RWPE1 (cell line): ENCODE data around the gene PCED1B.

Experiments used
- CTCF ChIA-PET: fragments of 350-600 bp; sonication (Branson Sonifier 250); formaldehyde crosslinking; extraction: SDS; loops from one replicate; lab custom pipeline; 2021; lab: Yijun Ruan, JAX
- POLR2A ChIA-PET: fragments of 400-600 bp; formaldehyde crosslinking; extraction: SDS; loops from one replicate; lab custom pipeline; 2020; ENCODE audit warnings: antibody characterized with exemption; ENCODE audit not compliant: low non-redundant PET; lab: Yijun Ruan, JAX
- DNase-seq: peaks from one replicate; pipeline ENCODE4 v3.0.0; 2012; ENCODE audit warnings: low spot score
- H3K27ac ChIP-seq: fragments of 450-650 bp; 2 replicates; pipeline ENCODE4 v1.5.1; 2017
- CTCF ChIP-seq: fragments of 450-650 bp; conservative IDR thresholded peaks from 2 replicates; pipeline ENCODE4 v1.5.1; 2017; ENCODE audit warnings: low read depth, mild to moderate bottlenecking

The PCED1B gene

GRCh38 chr12:47074757-47075156, 4.7 kb upstream of the PCED1B start:
- DNase-seq: no peak
- ChIA-PET POLR2A (no interaction called here), CTCF (no interaction called here)

GRCh38 chr12:47075192-47076084, 4.0 kb upstream of the PCED1B start:
- no peak overlapping the region for H3K27ac ChIP-seq
- TF ChIP-seq CTCF: no peak
- ChIA-PET POLR2A (no interaction called here), CTCF (interaction anchor here (0.6 kb wide), 1 partner anchor 337 kb away, joined by 3 read pairs; no protein-coding TSS in a partner anchor)
- no peak for DNase-seq

More at GRCh38 chr12:47074757-47075156, 4.7 kb upstream of the PCED1B start:
- TF ChIP-seq CTCF: no peak
- no peak overlapping the region for H3K27ac ChIP-seq

- peak overlapping the region; percentile 57 for H3K27ac ChIP-seq
- ChIA-PET CTCF (interaction anchor here (0.6 to 0.9 kb wide), 2 partner anchors 45 to 49 kb away, joined by 3 to 4 read pairs; no protein-coding TSS in a partner anchor), POLR2A (no interaction called here)
- DNase-seq: no peak
- no peak for TF ChIP-seq CTCF
These were observed 2.0 kb upstream of the PCED1B start for GRCh38 chr12:47077206-47078085.

GRCh38 chr12:47078086-47078395, 1.4 kb upstream of the PCED1B start:
- CTCF ChIA-PET: interaction anchor here (0.9 kb wide), 1 partner anchor 45 kb away, joined by 4 read pairs; no protein-coding TSS in a partner anchor
- POLR2A ChIA-PET: interaction anchor here (0.6 kb wide), 1 partner anchor 190 kb away, joined by 3 read pairs; no protein-coding TSS in a partner anchor

GRCh38 chr12:47078733-47079467, 521 bp upstream of the PCED1B start:
- TF ChIP-seq CTCF: no peak
- DNase-seq: no peak
- H3K27ac ChIP-seq: peak overlapping the region; percentile 99
- ChIA-PET POLR2A (interaction anchor here (0.8 kb wide), 1 partner anchor 129 kb away, joined by 3 read pairs; no protein-coding TSS in a partner anchor), CTCF (interaction anchor here (0.6 to 1.5 kb wide), 5 partner anchors 15 to 229 kb away, joined by 3 to 6 read pairs (median 4); no protein-coding TSS in a partner anchor)

More at GRCh38 chr12:47078086-47078395, 1.4 kb upstream of the PCED1B start:
- no peak for DNase-seq
- TF ChIP-seq CTCF: no peak
- H3K27ac ChIP-seq: peak overlapping the region; percentile 57; the same call in 1 of the 2 replicates
